ENCODE data around the gene LIN37. TPM values are rescaled to one million over a fixed set of nuclear protein-coding genes. Genes with fewer than 3 reads are reported as not detected.
A peak's percentile ranks its signal among the peaks of the same experiment; 100 is the strongest.

LIN37 gene
- total and polyA plus RNA-seq, 2 of the 13 experiments (the other 11 are each of a cell fraction or from before 2014, with no cell fraction given), result 6.3 to 8.7 TPM

- TF ChIP-seq TOE1 (CRISPR knock-in tag; IDR thresholded peaks at IDR 0.05) (no peak), ZNF773 (CRISPR knock-in tag; IDR thresholded peaks at IDR 0.05; ENCODE audit: borderline replicate concordance) (0 out of 2 replicates have a peak, but pooled peaks have one; percentile 56), ZGPAT (CRISPR knock-in tag; IDR thresholded peaks at IDR 0.05) (peak; percentile 55; the same call in 1 of the 2 replicates), KDM5A (IDR thresholded peaks at IDR 0.05; ENCODE audit: borderline replicate concordance, low read length) (peak; percentile 86), IRF2 (CRISPR knock-in tag; IDR thresholded peaks at IDR 0.05) (0 out of 2 replicates have a peak, but pooled peaks have one; percentile 38), RORA (CRISPR knock-in tag; IDR thresholded peaks at IDR 0.05) (no peak), ZNF747 (CRISPR knock-in tag; IDR thresholded peaks at IDR 0.05; ENCODE audit: borderline replicate concordance) (no peak), ZNF775 (CRISPR knock-in tag; IDR thresholded peaks at IDR 0.05; ENCODE audit: borderline replicate concordance) (no peak), ZBTB20 (CRISPR knock-in tag; IDR thresholded peaks at IDR 0.05; ENCODE audit: borderline replicate concordance, low read depth) (no peak), PAX8 (CRISPR knock-in tag; IDR thresholded peaks at IDR 0.05; ENCODE audit: borderline replicate concordance) (peak; percentile 57; the same call in 1 of the 2 replicates), NR2F2 (IDR thresholded peaks at IDR 0.05; ENCODE audit: borderline replicate concordance, low read depth) (no peak), NPAS2 (CRISPR knock-in tag; IDR thresholded peaks at IDR 0.05; ENCODE audit: borderline replicate concordance) (no peak), ZNF296 (CRISPR knock-in tag; conservative IDR thresholded peaks at IDR 0.05) (no peak), RAD21 (CRISPR knock-in tag; IDR thresholded peaks at IDR 0.05) (no peak), ZNF720 (CRISPR knock-in tag; IDR thresholded peaks at IDR 0.05) (no peak), ZMYM3 (CRISPR knock-in tag; IDR thresholded peaks at IDR 0.05) (no peak), ZNF331 (CRISPR knock-in tag; IDR thresholded peaks at IDR 0.05) (no peak), NCOA2 (CRISPR knock-in tag; IDR thresholded peaks at IDR 0.05) (no peak), KMT2B (CRISPR knock-in tag; IDR thresholded peaks at IDR 0.05) (no peak), RFX1 (IDR thresholded peaks at IDR 0.05) (peak; percentile 95), ZFP36L1 (CRISPR knock-in tag; IDR thresholded peaks at IDR 0.05) (no peak), ZNF572 (CRISPR knock-in tag; IDR thresholded peaks at IDR 0.05) (no peak), ZNF33B (CRISPR knock-in tag; IDR thresholded peaks at IDR 0.05) (no peak), SALL2 (CRISPR knock-in tag; IDR thresholded peaks at IDR 0.05) (peak; percentile 38; the same call in 1 of the 2 replicates), XRCC5 (optimal IDR thresholded peaks at IDR 0.05; ENCODE audit: low read length) (peak; percentile 25), ZNF580 (CRISPR knock-in tag; IDR thresholded peaks at IDR 0.05; ENCODE audit: borderline replicate concordance, low read depth) (peak; percentile 58; the same call in 1 of the 2 replicates), ZSCAN30 (CRISPR knock-in tag; IDR thresholded peaks at IDR 0.05) (no peak)
- TF ChIP-seq, protein P1, sequence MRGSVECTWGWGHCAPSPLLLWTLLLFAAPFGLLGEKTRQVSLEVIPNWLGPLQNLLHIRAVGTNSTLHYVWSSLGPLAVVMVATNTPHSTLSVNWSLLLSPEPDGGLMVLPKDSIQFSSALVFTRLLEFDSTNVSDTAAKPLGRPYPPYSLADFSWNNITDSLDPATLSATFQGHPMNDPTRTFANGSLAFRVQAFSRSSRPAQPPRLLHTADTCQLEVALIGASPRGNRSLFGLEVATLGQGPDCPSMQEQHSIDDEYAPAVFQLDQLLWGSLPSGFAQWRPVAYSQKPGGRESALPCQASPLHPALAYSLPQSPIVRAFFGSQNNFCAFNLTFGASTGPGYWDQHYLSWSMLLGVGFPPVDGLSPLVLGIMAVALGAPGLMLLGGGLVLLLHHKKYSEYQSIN (CRISPR knock-in tag; IDR thresholded peaks at IDR 0.05; ENCODE audit: borderline replicate concordance), result no peak
- TF ChIP-seq, protein P2, sequence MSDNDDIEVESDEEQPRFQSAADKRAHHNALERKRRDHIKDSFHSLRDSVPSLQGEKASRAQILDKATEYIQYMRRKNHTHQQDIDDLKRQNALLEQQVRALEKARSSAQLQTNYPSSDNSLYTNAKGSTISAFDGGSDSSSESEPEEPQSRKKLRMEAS (IDR thresholded peaks at IDR 0.05), result no peak
Measured at GRCh38 chr19:35757749-35758608, 9.6 kb downstream of the LIN37 start, which contains the start of gene PROSER3 (continued).
